NCI-H69 (cell line): ENCODE data around the gene NEDD4L.

Experiments
- DNase-seq: peaks from one replicate; lab custom pipeline; 2025; lab: John Stamatoyannopoulos, UW

NEDD4L gene

GRCh38 chr18:58052960-58053359 is 8.9 kb downstream of the NEDD4L start:
- no peak for DNase-seq

- DNase-seq = no peak
Observed at GRCh38 chr18:58054041-58054781, 10.2 kb downstream of the NEDD4L start.

- DNase-seq = peak; percentile 31
Observed at GRCh38 chr18:58055890-58056558, 12.0 kb downstream of the NEDD4L start.

GRCh38 chr18:58056852-58057251 is 12.8 kb downstream of the NEDD4L start:
- DNase-seq = no peak

DNA sequence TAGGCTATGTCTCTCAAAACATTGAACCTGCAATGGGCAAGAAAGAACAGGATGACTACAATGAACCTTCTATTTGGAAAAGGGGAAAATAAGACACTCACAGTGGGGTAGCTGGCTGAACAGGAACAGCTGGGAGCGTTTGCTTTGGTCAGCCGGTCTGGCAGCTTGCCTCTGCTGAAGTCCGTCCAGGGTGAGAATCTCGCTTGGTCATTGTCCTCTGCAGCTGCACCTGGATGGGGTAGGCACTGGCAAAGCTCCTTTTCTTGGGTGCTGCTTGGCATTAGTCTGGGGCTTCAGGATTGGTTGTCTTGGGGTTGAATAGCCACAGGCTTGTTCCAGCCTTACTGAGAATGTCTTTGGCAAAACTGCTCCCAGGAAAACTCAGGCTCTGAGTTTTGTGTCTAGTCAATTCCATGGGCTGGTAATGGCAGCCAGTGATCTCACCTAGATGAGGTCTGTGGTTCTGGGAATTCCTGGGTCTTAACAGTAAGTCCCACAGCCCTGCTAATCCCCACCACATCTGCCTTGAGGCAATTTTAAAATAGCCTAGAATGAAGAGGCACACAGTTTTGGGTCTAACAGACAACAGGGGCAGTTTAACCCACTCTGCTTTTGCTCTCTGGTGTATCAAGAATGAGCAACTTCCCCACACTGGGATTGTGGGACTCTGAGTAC is 13.4 kb downstream of the NEDD4L start:
- DNase-seq = peak; percentile 97

GRCh38 chr18:58058720-58059119 is 14.7 kb downstream of the NEDD4L start:
- peak; percentile 45 for DNase-seq

- no peak for DNase-seq
Observed at GRCh38 chr18:58060254-58060653, 16.2 kb downstream of the NEDD4L start.

- no peak for DNase-seq
Observed at GRCh38 chr18:58061349-58061748, 17.3 kb downstream of the NEDD4L start.

GRCh38 chr18:58064406-58064998 is 20.5 kb downstream of the NEDD4L start:
- DNase-seq = peak; percentile 89

- no peak for DNase-seq
Observed at GRCh38 chr18:58065956-58066355, 21.9 kb downstream of the NEDD4L start.

DNA sequence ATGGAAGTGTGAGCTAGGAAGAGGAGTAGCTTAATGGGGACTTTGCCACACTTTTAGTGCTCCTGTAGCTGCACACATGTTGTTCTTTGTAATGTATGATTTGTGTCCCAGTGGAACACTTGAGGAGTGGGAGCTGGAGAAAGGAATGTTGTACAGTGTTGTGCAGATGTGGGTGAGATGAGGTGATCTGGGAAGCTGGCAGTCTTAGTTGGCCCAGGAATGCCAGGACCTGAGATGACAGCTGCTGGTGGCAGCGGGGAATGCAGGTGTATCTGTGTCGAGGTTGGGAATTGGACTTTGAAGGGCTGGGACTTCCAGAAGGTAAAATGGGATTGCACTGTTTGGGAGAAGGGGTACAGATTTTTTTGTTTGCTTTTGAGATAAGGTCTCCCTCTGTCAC is 23.6 kb downstream of the NEDD4L start:
- peak; percentile 54 for DNase-seq

DNA sequence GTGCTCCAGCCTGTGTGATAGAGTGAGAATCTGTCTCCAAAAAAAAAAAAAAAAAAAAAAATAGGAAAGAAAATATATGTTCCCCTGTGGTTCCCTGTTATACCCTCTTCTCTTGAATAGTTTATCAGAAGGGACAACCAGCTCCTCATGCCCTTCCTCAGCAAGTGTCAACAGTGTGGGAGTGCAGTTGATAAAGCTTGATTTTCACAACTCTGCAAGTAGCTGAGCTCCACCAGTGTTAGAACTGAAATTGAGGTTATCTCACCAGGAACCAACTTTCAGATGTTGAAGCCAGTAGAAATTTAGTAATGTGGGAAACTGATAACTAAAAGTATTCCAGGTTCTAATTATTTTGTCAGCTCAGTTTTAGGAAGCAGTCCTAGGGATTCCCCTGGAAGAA is 25.1 kb downstream of the NEDD4L start:
- DNase-seq = no peak

DNA sequence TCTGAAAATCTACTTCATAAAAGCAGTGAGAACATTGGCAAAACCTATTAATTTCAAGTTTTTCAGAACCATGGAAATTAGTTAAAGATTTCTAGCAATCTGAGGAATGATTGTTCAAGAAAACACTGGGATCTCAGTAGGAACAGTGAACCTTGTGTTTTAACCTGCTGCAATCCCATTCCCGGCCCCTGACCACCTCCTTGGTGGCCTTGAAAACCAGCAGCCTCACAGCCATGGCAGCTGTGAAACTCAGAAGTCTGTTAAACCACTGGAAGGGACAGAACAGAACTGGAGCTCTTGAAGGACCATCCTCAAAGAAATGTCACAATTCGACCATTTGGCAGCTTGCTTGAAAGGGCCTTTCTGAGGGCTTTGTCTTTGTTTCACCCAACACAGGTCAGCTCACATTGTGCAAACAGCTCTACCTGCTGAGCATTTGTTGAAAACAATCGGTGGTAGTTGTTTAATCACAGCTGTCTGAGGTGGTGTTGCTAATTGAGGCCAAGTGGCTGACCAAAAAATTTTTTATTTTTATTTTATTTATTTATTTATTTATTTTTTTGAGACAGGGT is 25.8 kb downstream of the NEDD4L start:
- DNase-seq = peak; percentile 94

- DNase-seq = no peak
Observed at GRCh38 chr18:58076052-58076451, 32.0 kb downstream of the NEDD4L start.

DNA sequence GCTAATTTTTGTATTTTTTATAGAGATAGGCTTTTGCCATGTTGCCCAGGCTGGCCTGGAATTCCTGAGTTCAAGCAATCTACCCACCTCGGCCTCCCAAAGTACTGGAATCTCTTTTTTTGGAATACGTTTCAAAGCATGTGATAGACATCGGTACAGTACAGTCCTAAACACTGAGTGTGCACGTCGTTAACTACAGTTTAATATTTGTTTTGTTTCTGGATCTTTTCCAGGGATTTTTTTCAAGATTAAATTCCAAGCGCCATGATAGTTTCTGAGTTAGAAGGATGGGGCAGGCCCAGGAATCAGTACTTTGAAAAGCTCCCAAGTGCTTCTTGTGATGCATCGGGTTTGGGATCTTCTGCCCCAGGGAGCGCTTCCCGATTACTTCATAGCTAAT is 33.3 kb downstream of the NEDD4L start:
- DNase-seq = no peak

- peak; percentile 82 for DNase-seq
Observed at GRCh38 chr18:58078889-58079573, 35.0 kb downstream of the NEDD4L start.

DNA sequence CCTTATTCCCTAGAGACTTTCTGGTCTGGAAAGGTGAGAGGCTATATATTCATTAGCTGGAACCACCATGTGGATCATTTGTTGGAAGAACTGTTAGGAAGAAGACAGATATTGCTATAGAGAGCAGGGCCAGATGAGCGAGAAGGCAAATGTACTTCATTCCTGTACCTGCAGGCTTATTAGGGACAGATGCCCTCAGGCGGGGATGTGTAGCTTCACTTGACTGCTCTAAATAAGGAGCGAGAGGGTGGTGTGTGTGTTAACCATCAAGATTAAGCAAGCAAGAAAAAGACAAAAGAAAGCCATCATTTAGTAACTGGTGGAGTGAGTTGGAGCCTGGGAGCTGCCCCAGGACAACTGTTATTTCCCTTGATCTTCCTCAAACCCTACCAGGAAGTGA is 36.4 kb downstream of the NEDD4L start:
- peak; percentile 96 for DNase-seq

- peak; percentile 56 for DNase-seq
Observed at GRCh38 chr18:58087928-58088690, 44.1 kb downstream of the NEDD4L start.

- DNase-seq = no peak
Observed at GRCh38 chr18:58088691-58089065, 44.7 kb downstream of the NEDD4L start.

DNA sequence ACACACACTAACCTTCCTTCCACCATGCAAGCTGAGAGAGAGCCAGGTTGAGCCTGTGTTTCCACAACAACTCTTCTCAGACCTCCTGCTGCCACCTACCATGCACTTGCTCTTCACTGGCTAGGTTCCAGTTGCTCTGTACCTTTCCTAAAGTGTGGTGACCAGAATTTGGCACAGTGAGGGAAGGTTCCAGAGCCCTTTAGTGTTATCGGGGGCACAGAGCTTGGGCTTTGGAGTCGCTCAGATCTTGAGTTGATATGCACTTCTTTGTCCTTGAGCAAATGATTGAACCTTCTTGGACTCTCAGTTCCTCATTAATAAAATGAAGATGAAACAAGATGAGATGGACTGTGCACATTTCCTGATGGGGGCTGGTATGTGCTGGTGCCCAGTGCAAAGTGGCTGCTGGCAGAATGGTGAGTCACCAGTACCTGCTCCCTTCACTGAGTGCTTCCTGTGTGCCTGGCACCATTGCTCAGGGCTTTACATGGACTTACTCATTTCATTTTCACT is 47.1 kb downstream of the NEDD4L start:
- peak; percentile 66 for DNase-seq

DNA sequence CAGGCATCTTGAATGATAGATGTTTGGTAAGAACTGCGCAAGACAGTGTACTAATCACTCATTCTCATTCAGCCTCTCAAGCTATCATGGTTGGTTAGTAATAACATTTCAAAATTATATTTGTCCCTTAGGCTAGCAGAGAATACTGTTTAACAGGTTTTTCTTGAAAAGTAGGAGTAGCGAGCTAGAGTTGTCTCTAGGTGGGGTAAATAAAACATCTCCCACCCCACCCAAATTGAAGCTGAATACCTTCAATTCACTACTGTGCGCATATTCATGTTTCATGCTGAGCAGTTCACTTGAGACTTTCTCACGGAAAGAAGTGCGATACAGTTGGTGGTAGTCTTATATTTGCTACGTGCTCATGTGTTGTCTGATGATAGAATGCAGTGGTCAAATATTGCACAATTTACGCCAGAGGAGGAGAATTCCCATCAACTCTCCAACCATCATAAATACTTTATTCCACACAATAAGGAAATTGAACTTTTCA is 49.3 kb downstream of the NEDD4L start:
- no peak for DNase-seq
